Sigmoid colon (tissue), 7 donors: Measurements from ENCODE around the gene PRG3. TPM values are rescaled to one million over a fixed set of nuclear protein-coding genes. Genes with fewer than 3 reads are reported as not detected.
"Not testable (repeated sequence)": the region's sequence is repeated elsewhere in the genome, so short reads cannot be mapped to it uniquely, and the experiment has no call there.

Experiments used
- DNase-seq: peaks from one replicate; pipeline ENCODE4 v3.0.0-alpha.2; 2019
- H3K27ac ChIP-seq, 4 donors: fragments of 200-600 bp; sonication (generic); one replicate each; pipeline ENCODE4 v1.5.1; 2016 to 2019; ENCODE audit warnings: mild to moderate bottlenecking in 1 of 4
- H3K27me3 ChIP-seq, 3 donors: fragments of 200-600 bp; sonication (generic); one replicate each; pipeline ENCODE4 v1.5.1; 2019; ENCODE audit warnings: mild to moderate bottlenecking in 1 of 3
- H3K36me3 ChIP-seq, 4 donors: fragments of 200-600 bp; sonication (generic); one replicate each; pipeline ENCODE4 v1.5.1; 2016 to 2019
- H3K4me1 ChIP-seq, 4 donors: fragments of 200-600 bp; sonication (generic); one replicate each; pipeline ENCODE4 v1.5.1; 2017 to 2019
- H3K4me3 ChIP-seq, 4 donors: fragments of 200-600 bp; sonication (generic); one replicate each; pipeline ENCODE4 v1.5.1; 2017 to 2019; ENCODE audit warnings: mild to moderate bottlenecking in 2 of 4, moderate library complexity in 1 of 4
- H3K9me3 ChIP-seq, 4 donors: fragments of 200-600 bp in 3 of 4; sonication (generic) in 3 of 4; one replicate each; pipeline versions ENCODE4 v1.5.1 to v1.6.1; 2013 to 2019
- EP300 ChIP-seq, 4 donors: sonication (generic); formaldehyde crosslinking; IDR thresholded peaks; one replicate each; pipeline ENCODE4 v1.6.1; 2017; ENCODE audit warnings: antibody characterized with exemption in 4 of 4
- POLR2A ChIP-seq, 2 donors: fragments of 450-650 bp; IDR thresholded peaks; one replicate each; pipeline ENCODE4 v1.6.1; 2016; ENCODE audit warnings: antibody characterized with exemption in 2 of 2, mild to moderate bottlenecking in 2 of 2, moderate library complexity in 2 of 2
- POLR2AphosphoS5 ChIP-seq, 4 donors: sonication (generic); formaldehyde crosslinking; IDR thresholded peaks; one replicate each; pipeline ENCODE4 v1.6.1; 2017; ENCODE audit warnings: antibody characterized with exemption in 4 of 4
- WGBS, 2 donors: extraction: QIAGEN DNeasy Blood & Tissue Kit; methylation state at CpG; one replicate each; pipeline ENCODE4 v1.1.7; 2013; 5-methylcytosine and 5-hydroxymethylcytosine counted together
- intact Hi-C: fragments of 100-400 bp; cut with DNase I; formaldehyde crosslinking; loops from one replicate; pipeline ENCODE4 v1.15.1; 2023
- polyA plus RNA-seq, 3 donors: library from polyadenylated mRNA; stranded (reverse); fragments of 200-250 nt; gene quantifications; one replicate each; pipeline ENCODE4 v1.2.3, GENCODE V29; 2013
- total RNA-seq, 4 donors: library from RNA; depleted of rRNA; stranded (reverse); fragments of >200 nt; gene quantifications; one replicate each; pipeline ENCODE4 v1.1.0, GENCODE V29; 2016
- TF ChIP-seq, protein P1 (sequence below), 4 experiments: fragments of 450-650 bp in 3 of 4; fragments of 200-600 bp in 1 of 4; IDR thresholded peaks; one replicate each; pipeline ENCODE4 v1.5.1; 2016 to 2019; ENCODE audit warnings: antibody characterized with exemption in 4 of 4, mild to moderate bottlenecking in 3 of 4, moderate library complexity in 2 of 4
- donor health status: healthy with polysubstance abuse.
- donor health status: Bipolar disorder and iron deficiency.
- donor health status: healthy.

PRG3 gene
- total and polyA plus RNA-seq, 7 donors = not detected

DNA sequence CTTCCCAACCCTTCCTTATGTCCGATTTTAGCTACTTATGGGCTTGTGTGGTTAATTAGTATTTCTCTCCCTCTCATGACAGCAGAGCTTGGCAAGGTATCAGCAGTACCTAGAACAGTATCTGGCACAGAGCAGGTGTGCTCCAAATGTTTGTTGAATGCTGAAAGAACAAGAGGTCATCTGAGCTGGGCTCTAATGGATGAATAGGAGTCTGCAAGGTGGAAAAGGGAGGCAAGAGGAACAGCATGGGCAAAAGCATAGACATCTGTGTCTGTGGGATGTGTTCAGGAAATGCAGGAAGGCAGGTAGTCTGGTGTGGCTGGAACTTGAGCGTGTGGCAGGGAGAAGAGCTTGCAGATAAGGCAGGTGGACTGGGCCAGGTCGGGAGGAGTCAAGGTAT lies 19.0 kb downstream of the PRG3 start:
- Histone ChIP-seq H3K9me3 (no peaks in the 10 kb centered on the region), H3K27me3 (no peaks in the 10 kb centered on the region), H3K36me3 (no peaks in the 10 kb centered on the region), H3K4me1 (peaks cover 0 to 4% (median 0%) of the 10 kb centered on the region in 4 donors), H3K27ac (no peak overlapping the region), H3K4me3 (no peak overlapping the region)
- TF ChIP-seq, protein P1, sequence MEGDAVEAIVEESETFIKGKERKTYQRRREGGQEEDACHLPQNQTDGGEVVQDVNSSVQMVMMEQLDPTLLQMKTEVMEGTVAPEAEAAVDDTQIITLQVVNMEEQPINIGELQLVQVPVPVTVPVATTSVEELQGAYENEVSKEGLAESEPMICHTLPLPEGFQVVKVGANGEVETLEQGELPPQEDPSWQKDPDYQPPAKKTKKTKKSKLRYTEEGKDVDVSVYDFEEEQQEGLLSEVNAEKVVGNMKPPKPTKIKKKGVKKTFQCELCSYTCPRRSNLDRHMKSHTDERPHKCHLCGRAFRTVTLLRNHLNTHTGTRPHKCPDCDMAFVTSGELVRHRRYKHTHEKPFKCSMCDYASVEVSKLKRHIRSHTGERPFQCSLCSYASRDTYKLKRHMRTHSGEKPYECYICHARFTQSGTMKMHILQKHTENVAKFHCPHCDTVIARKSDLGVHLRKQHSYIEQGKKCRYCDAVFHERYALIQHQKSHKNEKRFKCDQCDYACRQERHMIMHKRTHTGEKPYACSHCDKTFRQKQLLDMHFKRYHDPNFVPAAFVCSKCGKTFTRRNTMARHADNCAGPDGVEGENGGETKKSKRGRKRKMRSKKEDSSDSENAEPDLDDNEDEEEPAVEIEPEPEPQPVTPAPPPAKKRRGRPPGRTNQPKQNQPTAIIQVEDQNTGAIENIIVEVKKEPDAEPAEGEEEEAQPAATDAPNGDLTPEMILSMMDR (IDR thresholded peaks at IDR 0.05) = no peak
- TF ChIP-seq POLR2A (IDR thresholded peaks at IDR 0.05) = no peak
- TF ChIP-seq POLR2AphosphoS5 (IDR thresholded peaks at IDR 0.05) = no peak
- TF ChIP-seq EP300 (IDR thresholded peaks at IDR 0.05) = no peak
- intact Hi-C loops = no loop called here
- no peak for DNase-seq
- WGBS, 2 donors = 71 to 81% methylated on average over 3 of the region's 3 CpGs

DNA sequence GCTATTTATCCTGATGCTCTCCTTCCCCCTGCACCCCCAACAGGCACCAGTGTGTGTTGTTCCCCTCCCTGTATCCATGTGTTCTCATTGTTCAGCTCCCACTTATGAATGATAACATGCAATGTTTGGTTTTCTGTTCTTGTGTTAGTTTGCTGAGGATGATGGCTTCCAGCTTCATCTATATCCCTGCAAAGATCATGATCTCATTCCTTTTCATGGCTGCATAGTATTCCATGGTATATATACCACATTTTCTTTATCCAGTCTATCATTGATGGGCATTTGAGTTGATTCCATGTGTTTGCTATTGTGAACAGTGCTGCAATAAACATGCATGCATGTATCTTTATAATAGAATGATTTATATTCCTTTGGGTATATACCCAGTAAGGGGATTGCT lies 19.5 kb downstream of the PRG3 start:
- H3K36me3 ChIP-seq, H3K27ac ChIP-seq, H3K4me1 ChIP-seq, intact Hi-C loops, H3K4me3 ChIP-seq, H3K9me3 ChIP-seq, DNase-seq, H3K27me3 ChIP-seq: not testable (repeated sequence)

DNA sequence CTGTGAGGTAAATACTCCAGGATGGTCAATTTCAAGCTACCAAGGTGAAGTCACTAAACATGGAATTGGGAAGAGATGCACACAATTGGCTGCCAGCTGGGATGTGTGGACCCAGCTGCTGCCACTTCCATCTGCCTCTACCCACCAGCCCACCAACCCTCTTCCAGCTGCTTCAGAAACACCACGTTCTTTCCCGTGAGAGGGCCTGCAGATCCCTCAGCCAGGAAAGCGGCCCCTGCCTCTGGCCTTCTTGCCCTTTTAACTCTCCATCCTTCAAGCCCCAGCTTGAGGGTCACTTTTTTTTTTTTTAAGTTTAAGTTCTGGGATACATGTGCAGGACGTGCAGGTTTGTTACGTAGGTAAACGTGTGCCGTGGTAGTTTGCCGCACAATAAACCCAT lies 20.0 kb downstream of the PRG3 start:
- Histone ChIP-seq H3K4me1 (peaks cover 0 to 4% (median 0%) of the 10 kb centered on the region in 4 donors), H3K27me3 (no peaks in the 10 kb centered on the region), H3K27ac (no peak overlapping the region), H3K9me3 (no peaks in the 10 kb centered on the region), H3K36me3 (no peaks in the 10 kb centered on the region), H3K4me3 (no peak overlapping the region)
- intact Hi-C loops = no loop called here
- no peak for DNase-seq
- 93 to 94% methylated on average over 8 of the region's 8 CpGs for WGBS, 2 donors
- TF ChIP-seq EP300 (IDR thresholded peaks at IDR 0.05) = no peak

DNA sequence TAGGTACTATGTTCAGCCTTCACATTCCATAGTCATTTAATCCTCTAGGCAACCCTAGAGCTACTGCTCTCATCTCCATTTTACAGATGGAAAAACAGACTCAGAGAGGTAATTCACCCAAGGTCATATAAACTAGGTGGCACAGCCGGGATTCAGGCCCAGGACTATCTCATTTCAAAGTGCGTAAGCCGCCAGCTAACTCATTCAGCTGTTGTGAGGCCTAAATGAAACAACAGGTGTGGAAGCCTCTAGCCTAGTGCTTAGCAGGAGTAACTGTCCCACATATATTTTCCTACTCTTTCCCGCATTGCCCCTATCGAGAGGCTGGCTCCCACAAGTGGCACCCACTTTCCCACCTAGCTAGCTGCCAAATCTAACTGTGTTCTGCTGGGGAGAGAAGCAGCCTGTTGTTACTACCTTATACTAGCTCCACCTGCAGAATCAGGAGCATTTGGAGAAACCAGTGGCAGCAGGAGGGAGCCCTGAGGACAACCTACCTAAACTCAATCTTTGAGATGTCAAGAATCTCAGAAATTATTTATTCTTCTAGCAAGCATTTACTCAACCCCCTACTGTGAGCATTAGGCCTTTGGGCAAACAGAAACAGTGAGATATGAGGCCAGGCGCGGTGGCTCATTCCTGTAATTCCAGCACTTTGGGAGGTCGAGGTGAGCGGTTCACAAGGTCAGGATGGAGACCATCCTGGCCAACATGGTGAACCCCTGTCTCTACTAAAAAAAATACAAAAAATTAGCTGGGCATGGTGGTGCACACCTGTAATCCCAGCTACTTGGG lies 20.9 kb downstream of the PRG3 start:
- H3K4me1 ChIP-seq = peaks cover 0 to 4% (median 0%) of the 10 kb centered on the region in 4 donors
- H3K9me3 ChIP-seq = no peaks in the 10 kb centered on the region
- H3K27me3 ChIP-seq = no peaks in the 10 kb centered on the region
- H3K36me3 ChIP-seq = no peaks in the 10 kb centered on the region
- H3K27ac ChIP-seq = no peak overlapping the region
- DNase-seq = no peak
- H3K4me3 ChIP-seq = no peak overlapping the region
- WGBS, 2 donors = 82 to 91% methylated on average over 9 of the region's 9 CpGs
- TF ChIP-seq, protein P1 (IDR thresholded peaks at IDR 0.05) = no peak
- no peak for TF ChIP-seq POLR2AphosphoS5 (IDR thresholded peaks at IDR 0.05)
- TF ChIP-seq POLR2A (IDR thresholded peaks at IDR 0.05) = no peak
- TF ChIP-seq EP300 (IDR thresholded peaks at IDR 0.05) = no peak
- intact Hi-C loops = loop anchor here (10.0 kb wide), 1 partner anchor 515 kb away; no protein-coding TSS in a partner anchor

DNA sequence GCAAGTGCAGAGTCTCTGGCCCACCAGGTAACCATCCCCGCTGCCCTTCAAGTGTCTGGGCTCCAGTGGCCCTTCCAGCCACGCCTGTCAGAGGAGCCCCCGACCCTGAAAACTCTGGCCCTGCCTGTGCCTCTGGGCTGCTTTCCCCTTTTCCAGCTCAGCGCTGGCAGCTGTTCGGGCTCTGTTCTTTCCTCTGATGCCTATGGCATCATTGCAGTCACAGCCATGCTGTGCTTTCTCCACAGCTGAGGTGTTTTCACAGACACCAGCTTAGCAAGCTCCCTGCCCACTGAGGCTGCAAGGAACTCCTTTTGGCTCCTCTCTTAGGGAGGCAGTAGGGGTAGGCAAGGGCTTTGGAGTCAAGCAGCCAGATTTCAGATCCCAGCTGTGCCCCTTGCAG lies 21.6 kb downstream of the PRG3 start:
- H3K9me3 ChIP-seq = no peaks in the 10 kb centered on the region
- DNase-seq = no peak
- no peak overlapping the region for H3K4me3 ChIP-seq
- peaks cover 0 to 4% (median 0%) of the 10 kb centered on the region in 4 donors for H3K4me1 ChIP-seq
- no peaks in the 10 kb centered on the region for H3K36me3 ChIP-seq
- WGBS, 2 donors = 86 to 92% methylated on average over 5 of the region's 5 CpGs
- TF ChIP-seq, protein P1 (IDR thresholded peaks at IDR 0.05) = no peak
- TF ChIP-seq POLR2A (IDR thresholded peaks at IDR 0.05) (no peak), EP300 (IDR thresholded peaks at IDR 0.05) (no peak), POLR2AphosphoS5 (IDR thresholded peaks at IDR 0.05) (no peak)
- no peaks in the 10 kb centered on the region for H3K27me3 ChIP-seq
- H3K27ac ChIP-seq = no peak overlapping the region
- intact Hi-C loops = loop anchor here (10.0 kb wide), 1 partner anchor 515 kb away; no protein-coding TSS in a partner anchor
